ENCODE measurements around the gene BPTF.
A peak's percentile ranks its signal among the peaks of the same experiment; 100 is the strongest.
"Not testable (repeated sequence)": the region's sequence is repeated elsewhere in the genome, so short reads cannot be mapped to it uniquely, and the experiment has no call there.

The BPTF gene

DNA sequence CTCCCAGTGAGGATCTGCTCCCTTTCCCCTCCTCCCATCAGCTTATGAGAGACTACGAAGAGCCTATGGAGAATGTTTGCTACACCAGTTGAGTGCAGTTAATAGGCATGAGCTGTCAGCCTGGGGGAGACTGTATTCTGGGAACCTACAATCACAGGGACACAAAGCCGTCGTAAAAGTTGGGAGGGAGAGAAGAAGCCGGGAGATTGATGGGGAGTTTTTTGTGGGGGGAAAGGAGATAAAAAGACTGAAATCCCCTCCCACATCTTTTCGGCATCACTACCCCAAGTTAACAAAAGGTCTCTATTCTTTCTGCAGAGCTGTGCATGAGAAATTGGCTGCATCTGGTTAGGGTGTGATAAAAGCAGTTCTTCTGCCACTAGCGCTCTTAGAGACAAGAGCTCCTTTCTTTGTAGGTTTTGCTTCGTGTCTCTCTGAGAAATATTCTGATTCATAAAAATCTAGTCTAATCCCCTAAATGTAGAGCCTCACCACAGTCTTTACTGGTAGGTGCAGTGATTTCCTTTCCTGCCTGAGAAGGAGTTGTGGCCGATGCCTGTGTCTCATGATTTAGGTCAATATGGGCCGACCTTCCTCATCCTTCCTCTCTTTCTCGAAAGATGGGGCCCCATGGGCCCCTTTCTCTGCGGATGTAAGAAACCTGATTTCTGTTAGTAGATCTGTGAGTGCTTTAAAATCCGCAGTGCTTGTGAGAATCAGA, 77.4 kb downstream of the BPTF start:
- no peak overlapping the region for H3K4me3 Mint-ChIP-seq
- no peaks in the 10 kb centered on the region for H3K9me3 Mint-ChIP-seq (ENCODE audit: low read depth)
- peaks cover 8% of the 10 kb centered on the region for H3K36me3 Mint-ChIP-seq
- H3K27me3 Mint-ChIP-seq, result no peaks in the 10 kb centered on the region
- H3K4me1 Mint-ChIP-seq (ENCODE audit: low read depth), result no peaks in the 10 kb centered on the region
- H3K27ac Mint-ChIP-seq, result no peak overlapping the region

GRCh38 chr17:67905298-67905697, 80.0 kb downstream of the BPTF start:
- H3K4me1 Mint-ChIP-seq (ENCODE audit: low read depth); H3K4me3 Mint-ChIP-seq; H3K27ac Mint-ChIP-seq; H3K27me3 Mint-ChIP-seq; H3K9me3 Mint-ChIP-seq (ENCODE audit: low read depth): not testable (repeated sequence)
- peaks cover 11% of the 10 kb centered on the region for H3K36me3 Mint-ChIP-seq

DNA sequence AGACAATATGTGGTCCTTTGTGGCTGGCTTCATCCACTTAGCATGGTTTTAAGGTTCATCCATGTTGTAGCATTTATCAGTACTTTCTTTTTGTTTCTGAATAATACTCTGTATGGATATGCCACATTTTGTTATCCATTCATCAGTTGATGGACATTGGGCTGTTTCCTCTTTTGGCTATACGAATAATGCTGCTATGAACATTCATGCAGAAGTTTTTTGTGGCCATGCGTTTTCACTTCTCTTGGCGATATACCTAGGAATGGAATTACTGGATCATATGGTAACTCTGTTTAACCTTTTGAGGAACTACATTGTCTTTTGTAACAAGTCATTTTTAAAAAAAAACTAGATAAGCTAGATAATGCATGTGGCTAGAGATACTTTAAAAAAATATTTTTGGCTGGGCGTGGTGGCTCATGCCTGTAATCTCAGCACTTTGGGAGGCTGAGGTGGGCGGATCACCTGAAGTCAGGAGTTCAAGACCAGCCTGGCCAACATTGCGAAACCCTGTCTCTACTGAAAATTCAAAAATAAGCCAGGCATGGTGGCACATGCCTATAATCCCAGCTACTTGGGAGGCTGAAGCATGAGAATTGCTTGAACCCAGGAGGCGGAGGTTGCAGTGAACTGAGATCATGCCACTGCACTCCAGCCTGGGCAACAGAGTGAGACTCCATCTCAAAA, 85.0 kb downstream of the BPTF start:
- H3K36me3 Mint-ChIP-seq, result peaks cover 19% of the 10 kb centered on the region
- peaks cover 14% of the 10 kb centered on the region for H3K4me1 Mint-ChIP-seq (ENCODE audit: low read depth)

GRCh38 chr17:67911059-67911782, 85.9 kb downstream of the BPTF start:
- Mint-ChIP-seq H3K4me1 (ENCODE audit: low read depth) (peaks cover 16% of the 10 kb centered on the region), H3K27me3 (no peaks in the 10 kb centered on the region), H3K4me3 (no peak overlapping the region), H3K36me3 (peaks cover 17% of the 10 kb centered on the region), H3K9me3 (ENCODE audit: low read depth) (no peaks in the 10 kb centered on the region), H3K27ac (peak overlapping the region; percentile 81)

More for the DNA sequence above, 85.0 kb downstream of the BPTF start:
- H3K9me3 Mint-ChIP-seq (ENCODE audit: low read depth); H3K27ac Mint-ChIP-seq; H3K27me3 Mint-ChIP-seq; H3K4me3 Mint-ChIP-seq: not testable (repeated sequence)

- no peak overlapping the region for H3K27ac Mint-ChIP-seq
- H3K27me3 Mint-ChIP-seq, result no peaks in the 10 kb centered on the region
- peaks cover 17% of the 10 kb centered on the region for H3K36me3 Mint-ChIP-seq
- H3K9me3 Mint-ChIP-seq (ENCODE audit: low read depth), result no peaks in the 10 kb centered on the region
- H3K4me3 Mint-ChIP-seq, result no peak overlapping the region
- H3K4me1 Mint-ChIP-seq (ENCODE audit: low read depth), result peaks cover 16% of the 10 kb centered on the region
These were observed 86.8 kb downstream of the BPTF start for GRCh38 chr17:67912088-67912487.

- H3K4me3 Mint-ChIP-seq, result no peak overlapping the region
- no peaks in the 10 kb centered on the region for H3K27me3 Mint-ChIP-seq
- peaks cover 15% of the 10 kb centered on the region for H3K36me3 Mint-ChIP-seq
- no peak overlapping the region for H3K27ac Mint-ChIP-seq
- H3K4me1 Mint-ChIP-seq (ENCODE audit: low read depth), result peaks cover 16% of the 10 kb centered on the region
- H3K9me3 Mint-ChIP-seq (ENCODE audit: low read depth), result no peaks in the 10 kb centered on the region
These were observed 87.4 kb downstream of the BPTF start for GRCh38 chr17:67912656-67913055.

DNA sequence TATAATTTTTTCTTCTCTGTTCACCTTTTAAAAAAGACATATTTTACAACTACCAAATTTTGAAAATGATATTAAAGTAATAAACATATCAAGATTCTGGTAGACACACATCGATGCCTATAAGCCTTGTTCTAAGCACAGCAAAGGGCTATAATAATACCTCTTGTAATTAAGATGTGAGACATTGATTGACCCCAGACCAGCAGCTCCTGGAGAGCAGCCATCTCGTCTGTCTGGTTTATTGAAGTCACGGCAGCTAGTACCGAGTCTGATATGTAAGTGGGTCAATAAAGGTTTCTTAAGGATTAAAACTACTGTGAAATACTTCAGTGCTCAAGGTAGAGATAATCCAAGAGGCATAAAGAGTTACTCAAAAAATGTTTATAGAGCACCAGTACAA, 94.9 kb downstream of the BPTF start:
- peaks cover 2% of the 10 kb centered on the region for H3K4me1 Mint-ChIP-seq (ENCODE audit: low read depth)
- no peak overlapping the region for H3K4me3 Mint-ChIP-seq
- no peak overlapping the region for H3K27ac Mint-ChIP-seq
- H3K9me3 Mint-ChIP-seq (ENCODE audit: low read depth), result no peaks in the 10 kb centered on the region
- no peaks in the 10 kb centered on the region for H3K27me3 Mint-ChIP-seq
- H3K36me3 Mint-ChIP-seq, result no peaks in the 10 kb centered on the region

DNA sequence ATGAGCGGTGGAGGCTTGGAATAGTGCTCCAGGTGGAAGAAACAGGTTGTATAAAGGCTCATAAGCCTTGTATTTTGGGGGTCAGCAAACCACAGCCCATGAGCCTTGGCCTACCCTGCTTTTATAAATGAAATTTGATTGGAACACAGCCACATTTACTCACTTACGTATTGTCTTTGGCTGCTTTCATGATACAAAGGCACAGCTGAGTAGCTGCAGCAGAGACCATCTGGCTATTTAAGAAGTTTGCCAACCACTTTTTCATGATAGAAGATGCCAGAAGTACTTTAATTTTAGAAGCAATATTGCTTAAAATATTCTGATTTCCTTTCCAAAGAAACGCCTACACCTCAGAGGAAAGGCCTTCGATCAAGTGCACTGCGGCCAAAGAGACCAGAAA, 97.2 kb downstream of the BPTF start:
- H3K9me3 Mint-ChIP-seq (ENCODE audit: low read depth), result no peaks in the 10 kb centered on the region
- H3K36me3 Mint-ChIP-seq, result no peaks in the 10 kb centered on the region
- no peak overlapping the region for H3K4me3 Mint-ChIP-seq
- no peaks in the 10 kb centered on the region for H3K4me1 Mint-ChIP-seq (ENCODE audit: low read depth)
- no peak overlapping the region for H3K27ac Mint-ChIP-seq
- H3K27me3 Mint-ChIP-seq, result no peaks in the 10 kb centered on the region

GRCh38 chr17:67928842-67929241, 103.5 kb downstream of the BPTF start:
- not testable (repeated sequence) for H3K27ac Mint-ChIP-seq; H3K9me3 Mint-ChIP-seq (ENCODE audit: low read depth); H3K27me3 Mint-ChIP-seq; H3K4me1 Mint-ChIP-seq (ENCODE audit: low read depth); H3K4me3 Mint-ChIP-seq; H3K36me3 Mint-ChIP-seq

- Mint-ChIP-seq H3K9me3 (ENCODE audit: low read depth) (no peaks in the 10 kb centered on the region), H3K27me3 (no peaks in the 10 kb centered on the region), H3K4me1 (ENCODE audit: low read depth) (no peaks in the 10 kb centered on the region), H3K27ac (no peak overlapping the region), H3K4me3 (no peak overlapping the region), H3K36me3 (peaks cover 7% of the 10 kb centered on the region)
These were observed 105.9 kb downstream of the BPTF start for GRCh38 chr17:67931227-67931626.

DNA sequence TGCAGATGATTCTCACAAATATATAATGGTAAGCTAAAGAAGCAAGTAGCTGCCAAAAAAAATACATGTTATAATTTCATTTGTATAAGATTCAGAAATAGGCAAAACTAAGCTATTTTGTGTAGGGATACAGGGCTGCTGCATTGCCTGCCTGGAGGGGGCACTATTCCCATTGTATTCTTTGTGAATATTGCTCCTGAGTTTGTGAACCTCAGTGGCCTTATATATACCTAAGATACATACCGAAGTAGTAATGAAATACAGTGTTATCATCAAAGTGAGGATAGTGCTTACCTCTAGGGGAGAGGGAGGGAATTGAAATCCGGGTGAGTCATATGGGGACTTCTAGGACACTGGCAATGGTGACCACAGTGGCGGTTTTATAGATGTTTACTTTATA, 117.5 kb downstream of the BPTF start:
- H3K27me3 Mint-ChIP-seq, result no peaks in the 10 kb centered on the region
- H3K4me1 Mint-ChIP-seq (ENCODE audit: low read depth), result no peaks in the 10 kb centered on the region
- no peaks in the 10 kb centered on the region for H3K9me3 Mint-ChIP-seq (ENCODE audit: low read depth)
- H3K27ac Mint-ChIP-seq, result no peak overlapping the region
- no peak overlapping the region for H3K4me3 Mint-ChIP-seq
- peaks cover 11% of the 10 kb centered on the region for H3K36me3 Mint-ChIP-seq

GRCh38 chr17:67944035-67944434, 118.7 kb downstream of the BPTF start:
- Mint-ChIP-seq H3K27ac (no peak overlapping the region), H3K27me3 (no peaks in the 10 kb centered on the region), H3K4me1 (ENCODE audit: low read depth) (no peaks in the 10 kb centered on the region), H3K36me3 (peaks cover 13% of the 10 kb centered on the region), H3K9me3 (ENCODE audit: low read depth) (no peaks in the 10 kb centered on the region), H3K4me3 (no peak overlapping the region)

- no peak overlapping the region for H3K27ac Mint-ChIP-seq
- H3K4me3 Mint-ChIP-seq, result no peak overlapping the region
- H3K27me3 Mint-ChIP-seq, result no peaks in the 10 kb centered on the region
- peaks cover 11% of the 10 kb centered on the region for H3K36me3 Mint-ChIP-seq
- no peaks in the 10 kb centered on the region for H3K9me3 Mint-ChIP-seq (ENCODE audit: low read depth)
- no peaks in the 10 kb centered on the region for H3K4me1 Mint-ChIP-seq (ENCODE audit: low read depth)
These were observed 121.2 kb downstream of the BPTF start for GRCh38 chr17:67946513-67946912.

GRCh38 chr17:67947325-67947813, 122.1 kb downstream of the BPTF start:
- Mint-ChIP-seq H3K27ac (no peak overlapping the region), H3K4me3 (no peak overlapping the region), H3K9me3 (ENCODE audit: low read depth) (no peaks in the 10 kb centered on the region), H3K36me3 (peaks cover 11% of the 10 kb centered on the region), H3K4me1 (ENCODE audit: low read depth) (no peaks in the 10 kb centered on the region), H3K27me3 (no peaks in the 10 kb centered on the region)

GRCh38 chr17:67950945-67951344, 125.6 kb downstream of the BPTF start:
- no peaks in the 10 kb centered on the region for H3K27me3 Mint-ChIP-seq
- no peak overlapping the region for H3K4me3 Mint-ChIP-seq
- H3K4me1 Mint-ChIP-seq (ENCODE audit: low read depth), result no peaks in the 10 kb centered on the region
- no peaks in the 10 kb centered on the region for H3K9me3 Mint-ChIP-seq (ENCODE audit: low read depth)
- no peak overlapping the region for H3K27ac Mint-ChIP-seq
- H3K36me3 Mint-ChIP-seq, result peaks cover 7% of the 10 kb centered on the region

All from activated naive CD8-positive, alpha-beta T cell (primary cell).